Body of pancreas (tissue), 4 donors: ENCODE data around the gene ACVRL1. TPM values are rescaled to one million over a fixed set of nuclear protein-coding genes. Genes with fewer than 3 reads are reported as not detected.

Experiments
- ATAC-seq: fragments of 150-250 bp; one replicate; pipeline ENCODE4 v1.9.1; 2016
- DNase-seq, 4 donors: peaks; one replicate each; pipeline ENCODE4 v3.0.0-alpha.2; 2019
- H3K27ac ChIP-seq, 4 donors: fragments of 200-600 bp; sonication (generic); 1 replicate in 3 of 4; 2 replicates in 1 of 4; pipeline versions ENCODE4 v1.5.1 to v1.6.1; 2016 to 2019; ENCODE audit warnings: mild to moderate bottlenecking in 1 of 4, mixed read lengths in 1 of 4, moderate library complexity in 1 of 4
- H3K27me3 ChIP-seq, 2 donors: fragments of 200-600 bp; sonication (generic); one replicate each; pipeline ENCODE4 v1.6.0; 2016; ENCODE audit warnings: mild to moderate bottlenecking in 1 of 2
- H3K36me3 ChIP-seq, 2 donors: fragments of 200-600 bp; sonication (generic); replicated peaks in 1 of 2; 2 replicates each; pipeline ENCODE4 v1.5.1; 2016; ENCODE audit warnings: low read depth in 2 of 2; ENCODE audit not compliant: insufficient read depth in 1 of 2
- H3K4me1 ChIP-seq: fragments of 200-600 bp; sonication (generic); one replicate; pipeline ENCODE4 v1.6.0; 2016
- H3K4me3 ChIP-seq, 2 donors: fragments of 200-600 bp; sonication (generic); 1 replicate in 1 of 2; 2 replicates in 1 of 2; pipeline ENCODE4 v1.5.1; 2016 to 2019
- H3K9me3 ChIP-seq, 3 donors: fragments of 200-600 bp; sonication (generic); 1 replicate in 2 of 3; 2 replicates in 1 of 3; pipeline ENCODE4 v1.5.1; 2016
- CTCF ChIP-seq, 7 experiments: fragments of 450-650 bp in 4 of 7; fragments of 200-600 bp in 3 of 7; sonication (generic) in 3 of 7; IDR thresholded peaks; one replicate each; pipeline ENCODE4 v1.5.1; 2016 to 2019; ENCODE audit warnings: antibody characterized with exemption in 7 of 7
- POLR2A ChIP-seq, 3 donors: fragments of 450-650 bp; IDR thresholded peaks; one replicate each; pipeline ENCODE4 v1.6.1; 2016; ENCODE audit warnings: antibody characterized with exemption in 3 of 3, mild to moderate bottlenecking in 2 of 3
- WGBS, 2 donors: methylation state at CpG; one replicate each; pipeline ENCODE4 v1.1.5; 2017; 5-methylcytosine and 5-hydroxymethylcytosine counted together
- intact Hi-C: fragments of 100-400 bp; cut with DNase I; formaldehyde crosslinking; loops from one replicate; pipeline ENCODE4 v1.15.1; 2023
- total RNA-seq, 2 donors: library from RNA; depleted of rRNA; stranded (reverse); fragments of >200 nt; gene quantifications; one replicate each; pipeline ENCODE4 v1.1.0, GENCODE V29; 2016

ACVRL1 gene
- total RNA-seq, 2 donors from 2014 or later: 37.1 to 93.9 TPM

- Histone ChIP-seq H3K4me1 (no peaks in the 10 kb centered on the region), H3K27me3 (no peaks in the 10 kb centered on the region), H3K27ac (no peak overlapping the region), H3K36me3 (no peaks in the 10 kb centered on the region), H3K9me3 (no peaks in the 10 kb centered on the region), H3K4me3 (no peak overlapping the region)
- TF ChIP-seq POLR2A (IDR thresholded peaks at IDR 0.05) (no peak), CTCF (IDR thresholded peaks at IDR 0.05) (no peak)
- WGBS, 2 donors: 80 to 90% methylated on average over 17 of the region's 17 CpGs
- ATAC-seq (no peak), DNase-seq (no peak)
- intact Hi-C loops: no loop called here
These were observed 7.0 kb downstream of the ACVRL1 start for GRCh38 chr12:51914034-51914923.

- H3K4me1 ChIP-seq: no peaks in the 10 kb centered on the region
- ATAC-seq (no peak), DNase-seq (no peak)
- no peak overlapping the region for H3K27ac ChIP-seq
- intact Hi-C loops: no loop called here
- no peak overlapping the region for H3K4me3 ChIP-seq
- H3K9me3 ChIP-seq: no peaks in the 10 kb centered on the region
- H3K27me3 ChIP-seq: no peaks in the 10 kb centered on the region
- no peaks in the 10 kb centered on the region for H3K36me3 ChIP-seq
- TF ChIP-seq CTCF (IDR thresholded peaks at IDR 0.05): no peak
- no peak for TF ChIP-seq POLR2A (IDR thresholded peaks at IDR 0.05)
- 77 to 81% methylated on average over 23 to 27 of the region's 28 CpGs for WGBS, 2 donors
These were observed 7.8 kb downstream of the ACVRL1 start for GRCh38 chr12:51915003-51915625.

GRCh38 chr12:51915951-51916350 is 8.6 kb downstream of the ACVRL1 start:
- H3K4me3 ChIP-seq: no peak overlapping the region
- ATAC-seq (no peak), DNase-seq (no peak)
- intact Hi-C loops: no loop called here
- no peaks in the 10 kb centered on the region for H3K27me3 ChIP-seq
- H3K9me3 ChIP-seq: no peaks in the 10 kb centered on the region
- 89 to 93% methylated on average over 6 to 10 of the region's 11 CpGs for WGBS, 2 donors
- no peaks in the 10 kb centered on the region for H3K36me3 ChIP-seq
- TF ChIP-seq POLR2A (IDR thresholded peaks at IDR 0.05): no peak
- no peak for TF ChIP-seq CTCF (IDR thresholded peaks at IDR 0.05)
- no peaks in the 10 kb centered on the region for H3K4me1 ChIP-seq
- no peak overlapping the region for H3K27ac ChIP-seq

GRCh38 chr12:51917041-51917590 is 9.8 kb downstream of the ACVRL1 start:
- 88 to 96% methylated on average over 7 to 10 of the region's 10 CpGs for WGBS, 2 donors
- H3K27ac ChIP-seq: no peak overlapping the region
- no peaks in the 10 kb centered on the region for H3K27me3 ChIP-seq
- DNase-seq (no peak), ATAC-seq (no peak)
- H3K4me1 ChIP-seq: peaks cover 1% of the 10 kb centered on the region
- no peaks in the 10 kb centered on the region for H3K36me3 ChIP-seq
- no peak overlapping the region for H3K4me3 ChIP-seq
- intact Hi-C loops: no loop called here
- TF ChIP-seq CTCF (IDR thresholded peaks at IDR 0.05): no peak
- no peak for TF ChIP-seq POLR2A (IDR thresholded peaks at IDR 0.05)
- H3K9me3 ChIP-seq: no peaks in the 10 kb centered on the region
